K562 (cell line): ENCODE results near the gene DUS3L. TPM values are rescaled to one million over a fixed set of nuclear protein-coding genes. Genes with fewer than 3 reads are reported as not detected.

Experiments used
- CBFB ChIP-seq: sonication (generic); formaldehyde crosslinking; IDR thresholded peaks from 2 replicates; pipeline ENCODE4 v1.4.0; 2020; ENCODE audit warnings: mild to moderate bottlenecking, missing genetic modification reagents
- E2F4 ChIP-seq: sonication (generic); formaldehyde crosslinking; IDR thresholded peaks from 2 replicates; pipeline ENCODE4 v1.8.0; 2022; ENCODE audit warnings: mild to moderate bottlenecking, low read depth, missing genetic modification reagents
- ERF ChIP-seq: fragments of 450-650 bp; formaldehyde crosslinking; IDR thresholded peaks from 2 replicates; pipeline ENCODE4 v1.4.0; 2020; ENCODE audit warnings: mild to moderate bottlenecking, mixed read lengths
- HDAC8 ChIP-seq: fragments of 450-650 bp; IDR thresholded peaks from 2 replicates; pipeline ENCODE4 v1.6.1; 2016; ENCODE audit warnings: mild to moderate bottlenecking, missing genetic modification characterization, moderate library complexity, missing compliant biosample characterization
- PHF20 ChIP-seq: fragments of 450-650 bp; IDR thresholded peaks from 2 replicates; pipeline ENCODE4 v1.6.1; 2018; ENCODE audit not compliant: partially characterized antibody
- SAFB ChIP-seq: fragments of 200-400 bp; formaldehyde crosslinking; IDR thresholded peaks from 2 replicates; pipeline ENCODE4 v1.6.1; 2017; ENCODE audit warnings: low read depth, low read length, borderline replicate concordance
- SRSF1 ChIP-seq: fragments of 200-400 bp; formaldehyde crosslinking; IDR thresholded peaks from 2 replicates; pipeline ENCODE4 v1.6.1; 2017; ENCODE audit warnings: mild to moderate bottlenecking, low read depth, low read length, moderate library complexity
- STAG1 ChIP-seq: sonication (generic); formaldehyde crosslinking; IDR thresholded peaks from 2 replicates; pipeline ENCODE4 v1.5.0; 2020; ENCODE audit warnings: missing genetic modification reagents, borderline replicate concordance
- TBP ChIP-seq: optimal IDR thresholded peaks from 2 replicates; pipeline ENCODE3; 2011; ENCODE audit warnings: low read depth, low read length, improper control_type of control experiment
- TOE1 ChIP-seq, 2 experiments: fragments of 450-650 bp in 1 of 2; sonication (generic) in 1 of 2; formaldehyde crosslinking in 1 of 2; IDR thresholded peaks; 2 replicates each; pipeline versions ENCODE4 v1.7.1 to v1.8.0; 2016 to 2022; ENCODE audit warnings: borderline replicate concordance in 2 of 2, mild to moderate bottlenecking in 2 of 2, antibody characterized with exemption in 1 of 2, inconsistent platforms in 1 of 2, low read depth in 1 of 2, missing genetic modification reagents in 1 of 2, moderate library complexity in 1 of 2
- TSC22D4 ChIP-seq: fragments of 450-650 bp; IDR thresholded peaks from 2 replicates; pipeline ENCODE4 v1.6.1; 2016; ENCODE audit warnings: missing genetic modification characterization, missing biosample characterization, control low read depth
- ZNF143 ChIP-seq: sonication (generic); formaldehyde crosslinking; IDR thresholded peaks from 2 replicates; pipeline ENCODE4 v1.9.0; 2022; ENCODE audit warnings: mild to moderate bottlenecking, missing genetic modification reagents
- ZNF165 ChIP-seq: fragments of 250-450 bp; sonication (Bioruptor Pico); IDR thresholded peaks from 2 replicates; pipeline ENCODE4 v1.4.0; 2020; ENCODE audit warnings: borderline replicate concordance
- ZNF24 ChIP-seq: fragments of 450-650 bp; IDR thresholded peaks from 2 replicates; pipeline ENCODE4 v1.6.1; 2016
- polyA plus RNA-seq, 8 experiments: library from polyadenylated mRNA; depleted of rRNA in 4 of 8; stranded (reverse) in 5 of 8; unstranded in 3 of 8; fragments of >200 nt; fragmentation: Nextera tagmentation in 2 of 8; fragmentation: Illumina TruSeq in 1 of 8; extraction: Ambion mirVana in 2 of 8; extraction: Trizol in 1 of 8; gene quantifications; 2 replicates each; pipeline versions ENCODE4 v1.2.1 to v1.2.3, GENCODE V29; 2011 to 2014; ENCODE audit warnings: inconsistent platforms in 1 of 8, missing spikeins in 1 of 8
- total RNA-seq, 7 experiments: library from RNA; depleted of rRNA in 6 of 7; stranded (reverse); fragments of >200 nt in 6 of 7; fragmentation: Illumina TruSeq in 2 of 7; extraction: Trizol in 2 of 7; gene quantifications; 2 replicates each; pipeline versions ENCODE4 v1.2.1 to v1.2.3, GENCODE V29; 2011 to 2021; ENCODE audit warnings: low replicate concordance in 1 of 7
- TF ChIP-seq, protein P1 (sequence below): sonication (generic); formaldehyde crosslinking; IDR thresholded peaks from 2 replicates; pipeline ENCODE4 v1.8.0; 2023; ENCODE audit warnings: missing genetic modification reagents, mild to moderate bottlenecking, borderline replicate concordance
- TF ChIP-seq, protein P2 (sequence below): IDR thresholded peaks from 2 replicates; pipeline ENCODE4 v1.6.1; 2014; ENCODE audit warnings: antibody characterized with exemption
- TF ChIP-seq, protein P3 (sequence below), 2 experiments: fragments of 450-650 bp; conservative IDR thresholded peaks; 2 replicates each; pipeline ENCODE4 v1.6.1; 2017; ENCODE audit warnings: mild to moderate bottlenecking in 2 of 2, moderate library complexity in 2 of 2

Gene DUS3L
- total and polyA plus RNA-seq, 9 of the 15 experiments (the other 6 are each of a cell fraction or from before 2014, with no cell fraction given): 1.7 to 102 (median 77.5) TPM

- TF ChIP-seq, protein P1, sequence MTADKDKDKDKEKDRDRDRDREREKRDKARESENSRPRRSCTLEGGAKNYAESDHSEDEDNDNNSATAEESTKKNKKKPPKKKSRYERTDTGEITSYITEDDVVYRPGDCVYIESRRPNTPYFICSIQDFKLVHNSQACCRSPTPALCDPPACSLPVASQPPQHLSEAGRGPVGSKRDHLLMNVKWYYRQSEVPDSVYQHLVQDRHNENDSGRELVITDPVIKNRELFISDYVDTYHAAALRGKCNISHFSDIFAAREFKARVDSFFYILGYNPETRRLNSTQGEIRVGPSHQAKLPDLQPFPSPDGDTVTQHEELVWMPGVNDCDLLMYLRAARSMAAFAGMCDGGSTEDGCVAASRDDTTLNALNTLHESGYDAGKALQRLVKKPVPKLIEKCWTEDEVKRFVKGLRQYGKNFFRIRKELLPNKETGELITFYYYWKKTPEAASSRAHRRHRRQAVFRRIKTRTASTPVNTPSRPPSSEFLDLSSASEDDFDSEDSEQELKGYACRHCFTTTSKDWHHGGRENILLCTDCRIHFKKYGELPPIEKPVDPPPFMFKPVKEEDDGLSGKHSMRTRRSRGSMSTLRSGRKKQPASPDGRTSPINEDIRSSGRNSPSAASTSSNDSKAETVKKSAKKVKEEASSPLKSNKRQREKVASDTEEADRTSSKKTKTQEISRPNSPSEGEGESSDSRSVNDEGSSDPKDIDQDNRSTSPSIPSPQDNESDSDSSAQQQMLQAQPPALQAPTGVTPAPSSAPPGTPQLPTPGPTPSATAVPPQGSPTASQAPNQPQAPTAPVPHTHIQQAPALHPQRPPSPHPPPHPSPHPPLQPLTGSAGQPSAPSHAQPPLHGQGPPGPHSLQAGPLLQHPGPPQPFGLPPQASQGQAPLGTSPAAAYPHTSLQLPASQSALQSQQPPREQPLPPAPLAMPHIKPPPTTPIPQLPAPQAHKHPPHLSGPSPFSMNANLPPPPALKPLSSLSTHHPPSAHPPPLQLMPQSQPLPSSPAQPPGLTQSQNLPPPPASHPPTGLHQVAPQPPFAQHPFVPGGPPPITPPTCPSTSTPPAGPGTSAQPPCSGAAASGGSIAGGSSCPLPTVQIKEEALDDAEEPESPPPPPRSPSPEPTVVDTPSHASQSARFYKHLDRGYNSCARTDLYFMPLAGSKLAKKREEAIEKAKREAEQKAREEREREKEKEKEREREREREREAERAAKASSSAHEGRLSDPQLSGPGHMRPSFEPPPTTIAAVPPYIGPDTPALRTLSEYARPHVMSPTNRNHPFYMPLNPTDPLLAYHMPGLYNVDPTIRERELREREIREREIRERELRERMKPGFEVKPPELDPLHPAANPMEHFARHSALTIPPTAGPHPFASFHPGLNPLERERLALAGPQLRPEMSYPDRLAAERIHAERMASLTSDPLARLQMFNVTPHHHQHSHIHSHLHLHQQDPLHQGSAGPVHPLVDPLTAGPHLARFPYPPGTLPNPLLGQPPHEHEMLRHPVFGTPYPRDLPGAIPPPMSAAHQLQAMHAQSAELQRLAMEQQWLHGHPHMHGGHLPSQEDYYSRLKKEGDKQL (CRISPR knock-in tag): 0 out of 2 replicates have a peak, but pooled peaks have one; percentile 84
- TF ChIP-seq CBFB (CRISPR knock-in tag) (peak; percentile 91; the same call in 1 of the 2 replicates), TBP (peak; percentile 21), TOE1 (IDR thresholded peaks at IDR 0.05; ENCODE audit: borderline replicate concordance) (peak; percentile 52; the same call in 1 of the 2 replicates), TOE1 (CRISPR knock-in tag; IDR thresholded peaks at IDR 0.05; ENCODE audit: borderline replicate concordance, low read depth) (no peak), ZNF165 (CRISPR knock-in tag) (no peak), TSC22D4 (tag) (no peak), SAFB (peak; percentile 50; the same call in 1 of the 2 replicates), SRSF1 (no peak), E2F4 (CRISPR knock-in tag) (peak; percentile 87), ZNF143 (0 out of 2 replicates have a peak, but pooled peaks have one; percentile 33), ERF (CRISPR knock-in tag) (no peak), ZNF24 (no peak), PHF20 (no peak), HDAC8 (no peak), STAG1 (peak; percentile 74)
- TF ChIP-seq, protein P2, sequence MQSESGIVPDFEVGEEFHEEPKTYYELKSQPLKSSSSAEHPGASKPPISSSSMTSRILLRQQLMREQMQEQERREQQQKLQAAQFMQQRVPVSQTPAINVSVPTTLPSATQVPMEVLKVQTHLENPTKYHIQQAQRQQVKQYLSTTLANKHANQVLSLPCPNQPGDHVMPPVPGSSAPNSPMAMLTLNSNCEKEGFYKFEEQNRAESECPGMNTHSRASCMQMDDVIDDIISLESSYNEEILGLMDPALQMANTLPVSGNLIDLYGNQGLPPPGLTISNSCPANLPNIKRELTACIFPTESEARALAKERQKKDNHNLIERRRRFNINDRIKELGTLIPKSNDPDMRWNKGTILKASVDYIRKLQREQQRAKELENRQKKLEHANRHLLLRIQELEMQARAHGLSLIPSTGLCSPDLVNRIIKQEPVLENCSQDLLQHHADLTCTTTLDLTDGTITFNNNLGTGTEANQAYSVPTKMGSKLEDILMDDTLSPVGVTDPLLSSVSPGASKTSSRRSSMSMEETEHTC: no peak
- TF ChIP-seq, protein P3, sequence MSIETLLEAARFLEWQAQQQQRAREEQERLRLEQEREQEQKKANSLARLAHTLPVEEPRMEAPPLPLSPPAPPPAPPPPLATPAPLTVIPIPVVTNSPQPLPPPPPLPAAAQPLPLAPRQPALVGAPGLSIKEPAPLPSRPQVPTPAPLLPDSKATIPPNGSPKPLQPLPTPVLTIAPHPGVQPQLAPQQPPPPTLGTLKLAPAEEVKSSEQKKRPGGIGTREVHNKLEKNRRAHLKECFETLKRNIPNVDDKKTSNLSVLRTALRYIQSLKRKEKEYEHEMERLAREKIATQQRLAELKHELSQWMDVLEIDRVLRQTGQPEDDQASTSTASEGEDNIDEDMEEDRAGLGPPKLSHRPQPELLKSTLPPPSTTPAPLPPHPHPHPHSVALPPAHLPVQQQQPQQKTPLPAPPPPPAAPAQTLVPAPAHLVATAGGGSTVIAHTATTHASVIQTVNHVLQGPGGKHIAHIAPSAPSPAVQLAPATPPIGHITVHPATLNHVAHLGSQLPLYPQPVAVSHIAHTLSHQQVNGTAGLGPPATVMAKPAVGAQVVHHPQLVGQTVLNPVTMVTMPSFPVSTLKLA (conservative IDR thresholded peaks at IDR 0.05): peak; percentile 92 to 93
Observed at GRCh38 chr19:5803752-5804515, 13.0 kb upstream of the DUS3L start (continued).
